Trophoblast cell (in vitro differentiated cells and primary cell): ENCODE measurements around the gene RAET1L.

Experiments
- DNase-seq, 2 donors: peaks; one replicate each; pipeline ENCODE4 v3.0.0-alpha.2; 2016
- H2AFZ ChIP-seq: 2 replicates; pipeline ENCODE4 v1.6.1; 2013; ENCODE audit warnings: low read length, moderate library complexity, mild to moderate bottlenecking; ENCODE audit not compliant: insufficient read depth, poor library complexity
- H2AK5ac ChIP-seq: 2 replicates; pipeline ENCODE4 v1.6.1; 2013; ENCODE audit warnings: mild to moderate bottlenecking, low read length
- H2BK120ac ChIP-seq: 2 replicates; pipeline ENCODE4 v1.6.1; 2013; ENCODE audit warnings: low read length, mild to moderate bottlenecking, moderate library complexity; ENCODE audit not compliant: insufficient read depth, poor library complexity
- H2BK12ac ChIP-seq: 2 replicates; pipeline ENCODE4 v1.6.1; 2013; ENCODE audit warnings: mild to moderate bottlenecking, low read length, moderate library complexity
- H2BK5ac ChIP-seq: 2 replicates; pipeline ENCODE4 v1.6.1; 2013; ENCODE audit warnings: low read length, low read depth, moderate library complexity, mild to moderate bottlenecking; ENCODE audit not compliant: poor library complexity
- H3K14ac ChIP-seq: 2 replicates; pipeline ENCODE4 v1.6.1; 2013; ENCODE audit warnings: mild to moderate bottlenecking, low read length
- H3K18ac ChIP-seq: 2 replicates; pipeline ENCODE4 v1.6.1; 2013; ENCODE audit warnings: mild to moderate bottlenecking, low read length
- H3K23ac ChIP-seq: 2 replicates; pipeline ENCODE4 v1.6.1; 2013; ENCODE audit warnings: low read length
- H3K27ac ChIP-seq: 2 replicates; pipeline ENCODE4 v1.5.1; 2013; ENCODE audit warnings: low read depth, mild to moderate bottlenecking, inconsistent platforms, low read length, moderate library complexity
- H3K27me3 ChIP-seq: 2 replicates; pipeline ENCODE4 v1.6.1; 2013; ENCODE audit warnings: inconsistent platforms, mild to moderate bottlenecking, low read length, moderate library complexity; ENCODE audit not compliant: insufficient read depth
- H3K36me3 ChIP-seq, 2 experiments: 1 replicate in 1 of 2; 2 replicates in 1 of 2; pipeline ENCODE4 v1.6.1; 2013; ENCODE audit warnings: low read length in 2 of 2, mild to moderate bottlenecking in 2 of 2, moderate library complexity in 1 of 2; ENCODE audit not compliant: insufficient read depth in 2 of 2, control insufficient read depth in 1 of 2
- H3K4ac ChIP-seq: 2 replicates; pipeline ENCODE4 v1.6.1; 2013; ENCODE audit warnings: low read depth, mild to moderate bottlenecking, low read length, moderate library complexity
- H3K4me1 ChIP-seq, 2 experiments: 1 replicate in 1 of 2; 2 replicates in 1 of 2; pipeline ENCODE4 v1.6.1; 2013; ENCODE audit warnings: low read length in 2 of 2, mild to moderate bottlenecking in 2 of 2, moderate library complexity in 1 of 2; ENCODE audit not compliant: insufficient read depth in 2 of 2, control insufficient read depth in 1 of 2
- H3K4me2 ChIP-seq: 2 replicates; pipeline ENCODE4 v1.6.1; 2013; ENCODE audit warnings: inconsistent platforms, mild to moderate bottlenecking, low read length, moderate library complexity
- H3K4me3 ChIP-seq: 2 replicates; pipeline ENCODE4 v1.5.1; 2013; ENCODE audit warnings: mild to moderate bottlenecking, low read depth, low read length, inconsistent platforms
- H3K79me1 ChIP-seq: one replicate; pipeline ENCODE4 v1.6.1; 2013; ENCODE audit warnings: low read length
- H3K79me2 ChIP-seq: 2 replicates; pipeline ENCODE4 v1.6.1; 2013; ENCODE audit warnings: low read length, mild to moderate bottlenecking; ENCODE audit not compliant: control insufficient read depth, insufficient read depth, poor library complexity
- H3K9ac ChIP-seq: 2 replicates; pipeline ENCODE4 v1.6.1; 2013; ENCODE audit warnings: mild to moderate bottlenecking, low read length
- H3K9me3 ChIP-seq: 2 replicates; pipeline ENCODE4 v1.6.1; 2013; ENCODE audit warnings: low read depth, mild to moderate bottlenecking, control low read depth, inconsistent platforms, low read length; ENCODE audit not compliant: insufficient read depth
- H4K12ac ChIP-seq: 2 replicates; pipeline ENCODE4 v1.6.1; 2013; ENCODE audit warnings: low read depth, mild to moderate bottlenecking, low read length, moderate library complexity
- H4K8ac ChIP-seq: 2 replicates; pipeline ENCODE4 v1.6.1; 2013; ENCODE audit warnings: low read depth, mild to moderate bottlenecking, low read length, moderate library complexity
- H4K91ac ChIP-seq: one replicate; pipeline ENCODE4 v1.6.1; 2013; ENCODE audit warnings: low read depth, mild to moderate bottlenecking, low read length, moderate library complexity
- WGBS: extraction: QIAGEN DNeasy Blood & Tissue Kit; methylation state at CpG from one replicate; pipeline ENCODE4 v1.1.7; 2013; ENCODE audit warnings: missing lambda C conversion rate; ENCODE audit not compliant: insufficient read length, insufficient coverage; ENCODE audit errors: extremely low coverage; 5-methylcytosine and 5-hydroxymethylcytosine counted together

The RAET1L gene

GRCh38 chr6:150070236-150070818 is 45.0 kb upstream of the RAET1L start:
- Histone ChIP-seq H3K79me1 (no peaks in the 10 kb centered on the region), H4K91ac (no peak overlapping the region), H2AFZ (no peak overlapping the region), H3K79me2 (no peaks in the 10 kb centered on the region), H4K8ac (no peak overlapping the region), H2AK5ac (no peak overlapping the region), H3K9me3 (no peaks in the 10 kb centered on the region), H3K27ac (no peak overlapping the region), H4K12ac (no peak overlapping the region), H3K18ac (no peak overlapping the region), H2BK5ac (no peak overlapping the region), H3K4me2 (no peak overlapping the region), H3K4ac (no peak overlapping the region), H2BK120ac (no peak overlapping the region), H3K4me1 (peaks cover 5 to 8% of the 10 kb centered on the region in 2 experiments), H3K14ac (no peak overlapping the region), H3K4me3 (no peak overlapping the region), H3K23ac (no peak overlapping the region), H3K36me3 (no peaks in the 10 kb centered on the region), H2BK12ac (no peak overlapping the region), H3K27me3 (no peaks in the 10 kb centered on the region), H3K9ac (no peak overlapping the region)
- WGBS = no CpG with 5 or more reads among the region's 3 CpGs
- no peak for DNase-seq

GRCh38 chr6:150069706-150070105 is 44.4 kb upstream of the RAET1L start:
- no peak overlapping the region for H3K18ac ChIP-seq
- no peak overlapping the region for H3K4ac ChIP-seq
- H3K9ac ChIP-seq = no peak overlapping the region
- DNase-seq = no peak
- H3K27ac ChIP-seq = no peak overlapping the region
- no peaks in the 10 kb centered on the region for H3K79me2 ChIP-seq
- H2BK120ac ChIP-seq = no peak overlapping the region
- H3K36me3 ChIP-seq = no peaks in the 10 kb centered on the region
- no peaks in the 10 kb centered on the region for H3K27me3 ChIP-seq
- no peak overlapping the region for H2AK5ac ChIP-seq
- H2BK5ac ChIP-seq = no peak overlapping the region
- H2BK12ac ChIP-seq = no peak overlapping the region
- no peak overlapping the region for H4K8ac ChIP-seq
- peaks cover 5 to 8% of the 10 kb centered on the region in 2 experiments for H3K4me1 ChIP-seq
- H4K12ac ChIP-seq = no peak overlapping the region
- H3K9me3 ChIP-seq = peaks cover under 1% of the 10 kb centered on the region
- H4K91ac ChIP-seq = no peak overlapping the region
- H3K79me1 ChIP-seq = no peaks in the 10 kb centered on the region
- no peak overlapping the region for H3K4me3 ChIP-seq
- H3K23ac ChIP-seq = no peak overlapping the region
- no peak overlapping the region for H3K14ac ChIP-seq
- no peak overlapping the region for H3K4me2 ChIP-seq
- whole genome bisulfite sequencing = no CpG with 5 or more reads among the region's 11 CpGs
- no peak overlapping the region for H2AFZ ChIP-seq

GRCh38 chr6:150068720-150069648 is 43.7 kb upstream of the RAET1L start, which contains the start of gene ULBP3:
ULBP3 (minus strand) TSS chr6:150069121; CDS start chr6:150069066, 55 bp downstream.
- WGBS = no CpG with 5 or more reads among the region's 72 CpGs
- Histone ChIP-seq H3K27me3 (no peaks in the 10 kb centered on the region), H3K4me1 (peaks cover 5 to 8% of the 10 kb centered on the region in 2 experiments)

GRCh38 chr6:150068151-150068550 is 42.8 kb upstream of the RAET1L start:
- H3K4me1 ChIP-seq = peaks cover 5 to 8% of the 10 kb centered on the region in 2 experiments
- peaks cover 1% of the 10 kb centered on the region for H3K9me3 ChIP-seq
- no peak overlapping the region for H4K8ac ChIP-seq
- no peak overlapping the region for H2BK12ac ChIP-seq
- H3K79me1 ChIP-seq = no peaks in the 10 kb centered on the region
- H2AK5ac ChIP-seq = no peak overlapping the region
- no peaks in the 10 kb centered on the region for H3K79me2 ChIP-seq
- H3K23ac ChIP-seq = no peak overlapping the region
- H3K4ac ChIP-seq = no peak overlapping the region
- peak overlapping the region; percentile 94 for H3K4me2 ChIP-seq
- H2BK5ac ChIP-seq = no peak overlapping the region
- no peak overlapping the region for H3K4me3 ChIP-seq
- no CpG with 5 or more reads among the region's 4 CpGs for WGBS
- H4K91ac ChIP-seq = no peak overlapping the region
- H3K27ac ChIP-seq = no peak overlapping the region
- H3K18ac ChIP-seq = no peak overlapping the region
- no peak overlapping the region for H3K14ac ChIP-seq
- no peak overlapping the region for H3K9ac ChIP-seq
- H3K36me3 ChIP-seq = no peaks in the 10 kb centered on the region
- H3K27me3 ChIP-seq = no peaks in the 10 kb centered on the region
- peak in 1 of 2 donors; percentile 8 for DNase-seq
- H4K12ac ChIP-seq = no peak overlapping the region
- H2AFZ ChIP-seq = no peak overlapping the region
- no peak overlapping the region for H2BK120ac ChIP-seq

More at GRCh38 chr6:150068720-150069648, 43.7 kb upstream of the RAET1L start, which contains the start of gene ULBP3:
- no peak within 1 kb of the TSS for H3K14ac ChIP-seq
- no peak within 1 kb of the TSS for H3K27ac ChIP-seq
- no peaks in the 10 kb centered on the region for H3K36me3 ChIP-seq
- H3K4me3 ChIP-seq = peak within 1 kb of the TSS; percentile 69
- peak within 1 kb of the TSS; percentile 48 for H4K8ac ChIP-seq
- H4K12ac ChIP-seq = peak within 1 kb of the TSS; percentile 16
- H3K4me2 ChIP-seq = peak within 1 kb of the TSS; percentile 94
- no peak within 1 kb of the TSS for H3K23ac ChIP-seq
- H2AK5ac ChIP-seq = no peak within 1 kb of the TSS
- H2AFZ ChIP-seq = peak within 1 kb of the TSS; percentile 56
- H3K79me1 ChIP-seq = no peaks in the 10 kb centered on the region
- no peak within 1 kb of the TSS for H2BK120ac ChIP-seq
- no peak within 1 kb of the TSS for H3K18ac ChIP-seq
- no peaks in the 10 kb centered on the region for H3K79me2 ChIP-seq
- peak; percentile 94 to 95 for DNase-seq
- H3K4ac ChIP-seq = no peak within 1 kb of the TSS
- peaks cover 1% of the 10 kb centered on the region for H3K9me3 ChIP-seq
- H2BK5ac ChIP-seq = no peak within 1 kb of the TSS
- H2BK12ac ChIP-seq = no peak within 1 kb of the TSS
- H3K9ac ChIP-seq = peak within 1 kb of the TSS; percentile 81
- no peak within 1 kb of the TSS for H4K91ac ChIP-seq
